ENCODE measurements around the gene CADM2. TPM values are rescaled to one million over a fixed set of nuclear protein-coding genes. Genes with fewer than 3 reads are reported as not detected.

CADM2 gene
- total RNA-seq, 1 experiment from 2014 or later = not detected

DNA sequence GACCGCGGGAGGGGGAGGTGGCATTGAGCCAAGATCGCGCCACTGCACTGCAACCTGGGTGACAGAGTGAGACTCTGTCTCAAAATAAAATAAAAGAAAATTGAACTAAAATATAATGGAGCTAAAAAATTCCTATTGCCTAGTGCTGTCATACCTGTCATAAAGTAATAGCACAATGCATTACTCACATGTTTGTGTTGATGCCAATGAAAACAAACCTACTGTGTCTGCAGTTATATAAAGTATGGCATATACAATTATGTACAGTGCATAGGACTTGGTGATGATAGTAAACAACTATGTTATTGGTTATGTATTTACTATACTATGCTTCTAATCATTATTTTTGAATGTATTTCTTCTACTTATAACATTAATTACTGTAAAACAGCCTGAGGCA, 411.6 kb downstream of the CADM2 start:
- Histone ChIP-seq H3K4me2 (ENCODE audit: low read depth, low read length, poor library complexity, severe bottlenecking) (no peak overlapping the region), H3K27ac (ENCODE audit: low read length) (no peak overlapping the region), H3K9me3 (ENCODE audit: low read length) (no peaks in the 10 kb centered on the region), H3K4me1 (ENCODE audit: low read length) (no peaks in the 10 kb centered on the region), H3K79me2 (ENCODE audit: low read length) (no peaks in the 10 kb centered on the region), H2AFZ (ENCODE audit: low read length) (no peak overlapping the region), H3K9me2 (replicated peaks; ENCODE audit: insufficient read depth, low read length) (no peaks in the 10 kb centered on the region), H3K9ac (ENCODE audit: low read length) (no peak overlapping the region), H3K4me3 (ENCODE audit: low read length) (no peak overlapping the region), H3K27me3 (ENCODE audit: low read length) (no peaks in the 10 kb centered on the region), H4K20me1 (ENCODE audit: insufficient read depth, low read depth, low read length) (no peaks in the 10 kb centered on the region), H3K36me3 (ENCODE audit: insufficient read depth, low read length) (no peaks in the 10 kb centered on the region)
- no peak for DNase-seq

DNA sequence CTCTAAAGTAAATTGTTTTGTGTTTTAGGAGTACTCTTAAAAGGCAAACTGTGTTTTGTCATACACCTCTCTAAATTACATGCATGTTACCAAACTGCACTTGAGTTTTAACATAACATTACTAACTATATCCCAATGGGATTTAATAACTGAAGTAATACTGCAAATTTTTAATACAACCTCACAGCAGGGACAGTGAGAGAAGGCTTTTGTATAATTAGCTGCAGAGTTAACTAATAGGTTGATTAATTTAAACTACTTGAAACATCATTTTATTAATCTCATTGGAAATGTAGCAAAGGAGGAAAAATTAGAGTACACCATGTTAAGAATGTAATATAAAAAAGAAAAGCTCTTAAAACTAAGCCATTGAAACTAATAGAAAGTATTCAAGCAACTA, 417.3 kb downstream of the CADM2 start:
- Histone ChIP-seq H3K27ac (ENCODE audit: low read length) (no peak overlapping the region), H3K9ac (ENCODE audit: low read length) (no peak overlapping the region), H4K20me1 (ENCODE audit: insufficient read depth, low read depth, low read length) (no peaks in the 10 kb centered on the region), H3K9me2 (replicated peaks; ENCODE audit: insufficient read depth, low read length) (no peaks in the 10 kb centered on the region), H3K79me2 (ENCODE audit: low read length) (no peaks in the 10 kb centered on the region), H3K4me3 (ENCODE audit: low read length) (no peak overlapping the region), H3K36me3 (ENCODE audit: insufficient read depth, low read length) (no peaks in the 10 kb centered on the region), H3K9me3 (ENCODE audit: low read length) (no peaks in the 10 kb centered on the region), H3K27me3 (ENCODE audit: low read length) (no peaks in the 10 kb centered on the region), H3K4me1 (ENCODE audit: low read length) (no peaks in the 10 kb centered on the region), H2AFZ (ENCODE audit: low read length) (no peak overlapping the region), H3K4me2 (ENCODE audit: low read depth, low read length, poor library complexity, severe bottlenecking) (no peak overlapping the region)
- no peak for DNase-seq

DNA sequence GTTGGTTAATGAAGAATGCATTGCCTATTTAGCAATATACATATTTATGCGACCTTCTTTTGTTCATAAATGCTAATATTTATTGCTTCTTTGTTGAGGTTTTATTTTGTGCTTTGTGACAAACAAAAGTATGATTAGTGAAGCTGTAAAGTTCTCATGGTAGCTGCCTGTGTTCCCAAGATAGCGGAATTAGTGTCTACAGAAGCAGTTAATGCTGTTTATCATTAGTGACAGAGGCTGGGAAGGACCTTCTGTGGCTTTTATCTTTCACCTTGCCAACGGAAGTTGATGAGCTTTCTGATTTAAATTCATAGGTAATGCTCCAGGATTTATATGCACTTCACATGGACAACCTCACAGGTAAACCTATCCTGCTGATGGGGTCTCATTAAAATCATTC, 418.3 kb downstream of the CADM2 start:
- H3K79me2 ChIP-seq (ENCODE audit: low read length) = no peaks in the 10 kb centered on the region
- H3K4me2 ChIP-seq (ENCODE audit: low read depth, low read length, poor library complexity, severe bottlenecking) = no peak overlapping the region
- no peak overlapping the region for H2AFZ ChIP-seq (ENCODE audit: low read length)
- H3K36me3 ChIP-seq (ENCODE audit: insufficient read depth, low read length) = no peaks in the 10 kb centered on the region
- H3K9me2 ChIP-seq (replicated peaks; ENCODE audit: insufficient read depth, low read length) = no peaks in the 10 kb centered on the region
- DNase-seq = no peak
- H3K4me3 ChIP-seq (ENCODE audit: low read length) = no peak overlapping the region
- H3K9ac ChIP-seq (ENCODE audit: low read length) = no peak overlapping the region
- no peaks in the 10 kb centered on the region for H4K20me1 ChIP-seq (ENCODE audit: insufficient read depth, low read depth, low read length)
- no peaks in the 10 kb centered on the region for H3K4me1 ChIP-seq (ENCODE audit: low read length)
- H3K9me3 ChIP-seq (ENCODE audit: low read length) = no peaks in the 10 kb centered on the region
- no peaks in the 10 kb centered on the region for H3K27me3 ChIP-seq (ENCODE audit: low read length)
- no peak overlapping the region for H3K27ac ChIP-seq (ENCODE audit: low read length)

DNA sequence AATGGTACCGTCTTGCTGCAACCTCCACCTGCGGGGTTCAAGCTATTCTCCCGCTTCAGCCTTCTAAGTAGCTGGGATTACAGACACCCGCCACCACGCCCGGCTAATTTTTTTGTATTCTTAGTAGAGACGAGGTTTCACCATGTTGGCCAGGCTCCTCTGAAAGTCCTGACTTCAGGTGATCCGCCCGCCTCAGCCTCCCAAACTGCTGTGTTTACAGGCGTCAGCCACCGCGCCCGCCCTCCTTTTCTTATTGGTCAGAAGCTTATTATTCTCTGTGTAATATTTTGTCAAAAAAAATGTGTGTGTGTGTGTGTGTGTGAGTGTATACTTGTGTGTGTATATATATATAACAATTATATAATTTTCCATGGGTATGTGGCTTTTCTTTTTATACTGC, 425.6 kb downstream of the CADM2 start:
- no peaks in the 10 kb centered on the region for H3K9me3 ChIP-seq (ENCODE audit: low read length)
- H3K4me1 ChIP-seq (ENCODE audit: low read length) = no peaks in the 10 kb centered on the region
- no peak overlapping the region for H3K4me2 ChIP-seq (ENCODE audit: low read depth, low read length, poor library complexity, severe bottlenecking)
- DNase-seq = no peak
- no peaks in the 10 kb centered on the region for H3K9me2 ChIP-seq (replicated peaks; ENCODE audit: insufficient read depth, low read length)
- H3K27ac ChIP-seq (ENCODE audit: low read length) = no peak overlapping the region
- H3K36me3 ChIP-seq (ENCODE audit: insufficient read depth, low read length) = no peaks in the 10 kb centered on the region
- H3K27me3 ChIP-seq (ENCODE audit: low read length) = no peaks in the 10 kb centered on the region
- H4K20me1 ChIP-seq (ENCODE audit: insufficient read depth, low read depth, low read length) = no peaks in the 10 kb centered on the region
- no peaks in the 10 kb centered on the region for H3K79me2 ChIP-seq (ENCODE audit: low read length)
- no peak overlapping the region for H3K9ac ChIP-seq (ENCODE audit: low read length)
- no peak overlapping the region for H3K4me3 ChIP-seq (ENCODE audit: low read length)
- H2AFZ ChIP-seq (ENCODE audit: low read length) = no peak overlapping the region

DNA sequence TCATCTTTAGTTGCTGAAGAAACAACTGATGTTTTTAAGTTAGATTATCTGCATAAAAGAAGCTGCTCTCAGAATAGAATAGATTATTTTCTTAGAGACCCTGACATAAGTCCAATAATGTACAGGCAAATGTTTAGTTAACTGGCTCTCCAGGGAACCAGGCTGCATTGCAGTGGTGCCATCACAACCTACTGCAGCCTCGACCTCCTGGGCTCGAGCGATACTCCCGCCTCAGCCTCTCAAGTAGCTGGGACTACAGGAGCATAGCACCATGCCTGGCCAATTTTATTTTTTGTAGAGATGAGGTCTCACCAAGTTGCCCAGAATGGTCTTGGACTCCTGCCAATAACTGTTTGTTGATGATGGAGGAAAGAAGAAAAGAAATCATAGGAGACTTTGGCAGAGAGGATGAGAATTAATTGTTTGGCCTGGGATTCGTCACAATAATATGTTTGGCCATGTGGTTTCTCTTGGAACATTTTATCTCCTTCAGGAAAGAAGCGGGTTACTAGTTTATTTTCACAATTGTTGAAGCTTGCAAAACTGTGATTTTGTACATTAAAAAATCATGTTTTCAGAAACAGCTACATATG, 429.2 kb downstream of the CADM2 start:
- no peaks in the 10 kb centered on the region for H3K4me1 ChIP-seq (ENCODE audit: low read length)
- H3K9ac ChIP-seq (ENCODE audit: low read length) = no peak overlapping the region
- H3K9me3 ChIP-seq (ENCODE audit: low read length) = no peaks in the 10 kb centered on the region
- no peaks in the 10 kb centered on the region for H4K20me1 ChIP-seq (ENCODE audit: insufficient read depth, low read depth, low read length)
- H3K4me2 ChIP-seq (ENCODE audit: low read depth, low read length, poor library complexity, severe bottlenecking) = no peak overlapping the region
- no peak for DNase-seq
- H3K27me3 ChIP-seq (ENCODE audit: low read length) = no peaks in the 10 kb centered on the region
- no peak overlapping the region for H3K4me3 ChIP-seq (ENCODE audit: low read length)
- H2AFZ ChIP-seq (ENCODE audit: low read length) = no peak overlapping the region
- no peaks in the 10 kb centered on the region for H3K36me3 ChIP-seq (ENCODE audit: insufficient read depth, low read length)
- H3K9me2 ChIP-seq (replicated peaks; ENCODE audit: insufficient read depth, low read length) = no peaks in the 10 kb centered on the region
- H3K79me2 ChIP-seq (ENCODE audit: low read length) = no peaks in the 10 kb centered on the region
- H3K27ac ChIP-seq (ENCODE audit: low read length) = no peak overlapping the region

DNA sequence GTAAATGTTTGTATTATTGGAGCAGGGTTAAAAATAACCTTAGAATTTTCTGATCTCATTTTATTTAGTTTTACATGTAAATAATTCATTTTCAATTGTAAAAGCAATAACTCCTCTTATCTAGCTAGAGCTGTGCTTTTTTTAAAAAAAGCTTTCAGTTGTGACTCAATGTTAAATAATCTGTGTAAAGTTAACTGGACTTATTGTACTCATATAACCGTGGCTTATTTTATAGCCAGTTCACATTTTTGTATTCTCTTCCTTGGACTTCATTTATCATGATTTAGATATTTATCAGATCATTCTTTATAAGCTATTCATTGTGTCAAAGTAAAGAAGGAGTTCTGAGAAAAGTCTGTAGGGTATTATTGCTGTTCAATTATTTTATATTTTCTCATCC, 435.6 kb downstream of the CADM2 start:
- Histone ChIP-seq H3K4me2 (ENCODE audit: low read depth, low read length, poor library complexity, severe bottlenecking) (no peak overlapping the region), H3K79me2 (ENCODE audit: low read length) (no peaks in the 10 kb centered on the region), H3K27me3 (ENCODE audit: low read length) (no peaks in the 10 kb centered on the region), H3K27ac (ENCODE audit: low read length) (no peak overlapping the region), H3K4me1 (ENCODE audit: low read length) (no peaks in the 10 kb centered on the region), H3K9me2 (replicated peaks; ENCODE audit: insufficient read depth, low read length) (no peaks in the 10 kb centered on the region), H4K20me1 (ENCODE audit: insufficient read depth, low read depth, low read length) (no peaks in the 10 kb centered on the region), H3K9me3 (ENCODE audit: low read length) (no peaks in the 10 kb centered on the region), H2AFZ (ENCODE audit: low read length) (no peak overlapping the region), H3K36me3 (ENCODE audit: insufficient read depth, low read length) (no peaks in the 10 kb centered on the region), H3K9ac (ENCODE audit: low read length) (no peak overlapping the region), H3K4me3 (ENCODE audit: low read length) (no peak overlapping the region)
- DNase-seq = no peak

DNA sequence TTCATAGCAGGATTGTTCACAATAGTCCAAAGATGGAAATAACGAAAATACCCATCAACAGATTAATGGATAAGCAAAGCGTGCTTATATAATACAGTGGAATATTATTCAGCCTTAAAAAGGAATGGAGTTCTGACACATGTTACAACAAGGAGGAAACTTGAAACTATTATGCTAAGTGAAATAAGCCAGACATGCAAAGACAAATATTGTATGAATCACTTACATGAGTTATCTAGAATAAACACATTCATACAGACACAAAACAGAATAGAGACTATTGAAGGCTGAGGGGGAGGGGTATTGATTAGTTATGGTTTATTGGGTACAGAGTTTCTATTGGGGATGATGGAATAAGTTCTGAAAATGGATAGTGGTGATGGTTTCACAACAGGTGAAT, 438.6 kb downstream of the CADM2 start:
- Histone ChIP-seq H3K79me2 (ENCODE audit: low read length) (no peaks in the 10 kb centered on the region), H3K9me3 (ENCODE audit: low read length) (no peaks in the 10 kb centered on the region), H2AFZ (ENCODE audit: low read length) (no peak overlapping the region), H3K4me3 (ENCODE audit: low read length) (no peak overlapping the region), H3K27me3 (ENCODE audit: low read length) (no peaks in the 10 kb centered on the region), H3K9ac (ENCODE audit: low read length) (no peak overlapping the region), H3K36me3 (ENCODE audit: insufficient read depth, low read length) (no peaks in the 10 kb centered on the region), H3K27ac (ENCODE audit: low read length) (no peak overlapping the region), H3K4me1 (ENCODE audit: low read length) (no peaks in the 10 kb centered on the region), H3K4me2 (ENCODE audit: low read depth, low read length, poor library complexity, severe bottlenecking) (no peak overlapping the region), H3K9me2 (replicated peaks; ENCODE audit: insufficient read depth, low read length) (no peaks in the 10 kb centered on the region), H4K20me1 (ENCODE audit: insufficient read depth, low read depth, low read length) (no peaks in the 10 kb centered on the region)
- no peak for DNase-seq

DNA sequence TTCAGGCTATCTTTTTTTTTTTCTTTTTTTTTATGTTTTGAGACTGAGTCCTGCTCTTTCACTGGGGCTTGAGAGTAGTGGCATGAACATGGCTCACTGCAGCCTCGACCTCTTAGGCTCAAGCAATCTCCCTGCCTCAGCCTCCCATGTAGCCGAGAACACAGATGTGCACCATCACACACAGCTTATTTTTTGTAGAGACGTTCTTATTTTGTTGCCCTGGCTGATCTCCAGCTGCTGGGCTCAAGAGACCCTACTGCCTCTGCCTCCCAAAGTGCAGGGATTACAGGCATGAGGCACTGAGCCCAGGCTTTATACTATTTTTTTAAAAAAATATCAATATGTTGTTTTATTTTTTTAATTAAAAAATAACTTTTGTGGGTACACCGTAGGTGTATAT, 467.3 kb downstream of the CADM2 start:
- no peak overlapping the region for H3K27ac ChIP-seq (ENCODE audit: low read length)
- no peak overlapping the region for H3K4me3 ChIP-seq (ENCODE audit: low read length)
- no peaks in the 10 kb centered on the region for H3K79me2 ChIP-seq (ENCODE audit: low read length)
- no peak overlapping the region for H3K9ac ChIP-seq (ENCODE audit: low read length)
- no peak overlapping the region for H3K4me2 ChIP-seq (ENCODE audit: low read depth, low read length, poor library complexity, severe bottlenecking)
- no peaks in the 10 kb centered on the region for H3K9me3 ChIP-seq (ENCODE audit: low read length)
- DNase-seq = no peak
- no peaks in the 10 kb centered on the region for H3K4me1 ChIP-seq (ENCODE audit: low read length)
- no peak overlapping the region for H2AFZ ChIP-seq (ENCODE audit: low read length)
- no peaks in the 10 kb centered on the region for H3K9me2 ChIP-seq (replicated peaks; ENCODE audit: insufficient read depth, low read length)
- H4K20me1 ChIP-seq (ENCODE audit: insufficient read depth, low read depth, low read length) = no peaks in the 10 kb centered on the region
- no peaks in the 10 kb centered on the region for H3K36me3 ChIP-seq (ENCODE audit: insufficient read depth, low read length)
- no peaks in the 10 kb centered on the region for H3K27me3 ChIP-seq (ENCODE audit: low read length)

DNA sequence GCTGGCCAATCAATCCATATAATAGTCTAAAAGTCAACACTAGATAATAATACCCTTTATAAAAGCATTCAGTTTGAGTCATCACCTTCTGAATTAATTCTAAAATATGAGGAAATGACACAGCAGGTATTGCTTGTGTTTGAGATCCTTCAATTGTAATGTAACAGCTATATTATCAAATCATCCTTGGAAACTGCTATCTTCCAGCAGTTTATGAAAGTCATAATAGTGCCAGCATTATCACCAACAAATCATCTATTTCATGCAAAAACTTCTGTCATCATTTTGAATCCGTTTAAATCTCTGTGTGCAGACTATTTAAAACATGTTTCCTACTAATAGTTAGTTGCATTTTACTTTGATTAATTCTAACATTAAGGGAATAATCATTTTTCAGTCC, 468.7 kb downstream of the CADM2 start:
- no peaks in the 10 kb centered on the region for H4K20me1 ChIP-seq (ENCODE audit: insufficient read depth, low read depth, low read length)
- H3K9me2 ChIP-seq (replicated peaks; ENCODE audit: insufficient read depth, low read length) = no peaks in the 10 kb centered on the region
- no peak for DNase-seq
- H3K4me2 ChIP-seq (ENCODE audit: low read depth, low read length, poor library complexity, severe bottlenecking) = no peak overlapping the region
- H3K9me3 ChIP-seq (ENCODE audit: low read length) = no peaks in the 10 kb centered on the region
- no peaks in the 10 kb centered on the region for H3K27me3 ChIP-seq (ENCODE audit: low read length)
- H3K36me3 ChIP-seq (ENCODE audit: insufficient read depth, low read length) = no peaks in the 10 kb centered on the region
- no peak overlapping the region for H3K4me3 ChIP-seq (ENCODE audit: low read length)
- H2AFZ ChIP-seq (ENCODE audit: low read length) = no peak overlapping the region
- no peak overlapping the region for H3K27ac ChIP-seq (ENCODE audit: low read length)
- H3K79me2 ChIP-seq (ENCODE audit: low read length) = no peaks in the 10 kb centered on the region
- H3K4me1 ChIP-seq (ENCODE audit: low read length) = no peaks in the 10 kb centered on the region
- H3K9ac ChIP-seq (ENCODE audit: low read length) = no peak overlapping the region

Data from Karpas-422 (cell line).